GM12873 (cell line): Measurements from ENCODE around the gene PRSS38.

Experiments used
- CTCF ChIP-seq: IDR thresholded peaks from 2 replicates; pipeline ENCODE4 v1.5.1; 2012; ENCODE audit warnings: low read depth, mild to moderate bottlenecking, moderate library complexity, low read length, control low read depth; ENCODE audit not compliant: insufficient read depth; ENCODE audit errors: missing control alignments

Gene PRSS38

GRCh38 chr1:227885648-227886502 lies 70.4 kb downstream of the PRSS38 start:
- TF ChIP-seq CTCF: no peak

GRCh38 chr1:227886503-227886961 lies 71.1 kb downstream of the PRSS38 start:
- no peak for TF ChIP-seq CTCF

- TF ChIP-seq CTCF: no peak
Observed at GRCh38 chr1:227886993-227887696, 71.7 kb downstream of the PRSS38 start.

GRCh38 chr1:227887697-227888403 lies 72.4 kb downstream of the PRSS38 start:
- no peak for TF ChIP-seq CTCF

- TF ChIP-seq CTCF: no peak
Observed at GRCh38 chr1:227888404-227889046, 73.0 kb downstream of the PRSS38 start.

GRCh38 chr1:227889047-227889862 lies 73.8 kb downstream of the PRSS38 start:
- no peak for TF ChIP-seq CTCF
